ENCODE data around the gene HCLS1.

- no peak for TF ChIP-seq EZH2 (IDR thresholded peaks at IDR 0.05; ENCODE audit: borderline replicate concordance, insufficient read depth, low read depth, low read length, poor library complexity, severe bottlenecking)
- TF ChIP-seq CTCF (IDR thresholded peaks at IDR 0.05): no peak
These were observed 33.5 kb downstream of the HCLS1 start for GRCh38 chr3:121627211-121627610.

Measured in B cell (primary cell).